ENCODE data around the gene RHOH.
A peak's percentile ranks its signal among the peaks of the same experiment; 100 is the strongest.

Gene RHOH

GRCh38 chr4:40262861-40263260 is 66.0 kb downstream of the RHOH start:
- no peak overlapping the region for H3K4me3 ChIP-seq (IDR thresholded peaks at IDR 0.05; ENCODE audit: insufficient read depth, low read depth, low read length)
- H2AFZ ChIP-seq (ENCODE audit: low read depth) = no peak overlapping the region
- H3K27me3 ChIP-seq (ENCODE audit: insufficient read depth, low read depth) = no peaks in the 10 kb centered on the region
- no peaks in the 10 kb centered on the region for H3K36me3 ChIP-seq (ENCODE audit: insufficient read depth)
- no peak overlapping the region for H3K27ac ChIP-seq
- no peak overlapping the region for H3K9ac ChIP-seq
- H3K4me1 ChIP-seq (ENCODE audit: low read depth, poor library complexity, severe bottlenecking) = peaks cover 30% of the 10 kb centered on the region
- H3K79me2 ChIP-seq (ENCODE audit: insufficient read depth, low read depth) = no peaks in the 10 kb centered on the region
- TF ChIP-seq, protein P1, sequence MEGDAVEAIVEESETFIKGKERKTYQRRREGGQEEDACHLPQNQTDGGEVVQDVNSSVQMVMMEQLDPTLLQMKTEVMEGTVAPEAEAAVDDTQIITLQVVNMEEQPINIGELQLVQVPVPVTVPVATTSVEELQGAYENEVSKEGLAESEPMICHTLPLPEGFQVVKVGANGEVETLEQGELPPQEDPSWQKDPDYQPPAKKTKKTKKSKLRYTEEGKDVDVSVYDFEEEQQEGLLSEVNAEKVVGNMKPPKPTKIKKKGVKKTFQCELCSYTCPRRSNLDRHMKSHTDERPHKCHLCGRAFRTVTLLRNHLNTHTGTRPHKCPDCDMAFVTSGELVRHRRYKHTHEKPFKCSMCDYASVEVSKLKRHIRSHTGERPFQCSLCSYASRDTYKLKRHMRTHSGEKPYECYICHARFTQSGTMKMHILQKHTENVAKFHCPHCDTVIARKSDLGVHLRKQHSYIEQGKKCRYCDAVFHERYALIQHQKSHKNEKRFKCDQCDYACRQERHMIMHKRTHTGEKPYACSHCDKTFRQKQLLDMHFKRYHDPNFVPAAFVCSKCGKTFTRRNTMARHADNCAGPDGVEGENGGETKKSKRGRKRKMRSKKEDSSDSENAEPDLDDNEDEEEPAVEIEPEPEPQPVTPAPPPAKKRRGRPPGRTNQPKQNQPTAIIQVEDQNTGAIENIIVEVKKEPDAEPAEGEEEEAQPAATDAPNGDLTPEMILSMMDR (conservative IDR thresholded peaks at IDR 0.05; ENCODE audit: low read depth, low read length) = no peak
- H3K4me2 ChIP-seq = no peak overlapping the region
- no peaks in the 10 kb centered on the region for H4K20me1 ChIP-seq (ENCODE audit: insufficient read depth)

DNA sequence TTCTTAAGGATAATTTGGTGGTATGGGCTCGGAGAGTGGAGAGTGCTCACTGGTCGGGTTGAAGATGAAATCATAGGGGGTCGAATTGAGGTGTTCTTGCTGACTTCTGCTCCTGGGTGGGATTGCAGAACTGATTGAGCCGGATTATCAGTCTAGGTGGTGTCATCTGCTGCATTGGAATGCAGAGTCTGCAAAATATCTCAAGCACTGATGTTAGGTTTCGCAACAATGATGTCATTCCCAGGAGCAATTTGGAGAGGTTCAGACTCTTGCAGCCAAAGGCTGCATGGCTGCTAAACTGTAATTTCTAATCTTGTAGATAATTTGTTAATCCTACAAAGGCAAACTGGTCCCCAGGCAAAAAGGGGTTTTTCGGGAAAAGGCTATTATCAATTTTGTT is 67.7 kb downstream of the RHOH start:
- H3K27me3 ChIP-seq (ENCODE audit: insufficient read depth, low read depth) = no peaks in the 10 kb centered on the region
- H3K4me3 ChIP-seq (IDR thresholded peaks at IDR 0.05; ENCODE audit: insufficient read depth, low read depth, low read length) = no peak overlapping the region
- H3K79me2 ChIP-seq (ENCODE audit: insufficient read depth, low read depth) = no peaks in the 10 kb centered on the region
- no peak overlapping the region for H2AFZ ChIP-seq (ENCODE audit: low read depth)
- peak overlapping the region; percentile 77 for H3K27ac ChIP-seq
- H3K36me3 ChIP-seq (ENCODE audit: insufficient read depth) = no peaks in the 10 kb centered on the region
- peaks cover 30% of the 10 kb centered on the region for H3K4me1 ChIP-seq (ENCODE audit: low read depth, poor library complexity, severe bottlenecking)
- TF ChIP-seq, protein P1 (conservative IDR thresholded peaks at IDR 0.05; ENCODE audit: low read depth, low read length) = no peak
- peak overlapping the region; percentile 62; the same call in 1 of the 2 replicates for H3K4me2 ChIP-seq
- H3K9ac ChIP-seq = no peak overlapping the region; the same call in 1 of the 2 replicates
- no peaks in the 10 kb centered on the region for H4K20me1 ChIP-seq (ENCODE audit: insufficient read depth)

DNA sequence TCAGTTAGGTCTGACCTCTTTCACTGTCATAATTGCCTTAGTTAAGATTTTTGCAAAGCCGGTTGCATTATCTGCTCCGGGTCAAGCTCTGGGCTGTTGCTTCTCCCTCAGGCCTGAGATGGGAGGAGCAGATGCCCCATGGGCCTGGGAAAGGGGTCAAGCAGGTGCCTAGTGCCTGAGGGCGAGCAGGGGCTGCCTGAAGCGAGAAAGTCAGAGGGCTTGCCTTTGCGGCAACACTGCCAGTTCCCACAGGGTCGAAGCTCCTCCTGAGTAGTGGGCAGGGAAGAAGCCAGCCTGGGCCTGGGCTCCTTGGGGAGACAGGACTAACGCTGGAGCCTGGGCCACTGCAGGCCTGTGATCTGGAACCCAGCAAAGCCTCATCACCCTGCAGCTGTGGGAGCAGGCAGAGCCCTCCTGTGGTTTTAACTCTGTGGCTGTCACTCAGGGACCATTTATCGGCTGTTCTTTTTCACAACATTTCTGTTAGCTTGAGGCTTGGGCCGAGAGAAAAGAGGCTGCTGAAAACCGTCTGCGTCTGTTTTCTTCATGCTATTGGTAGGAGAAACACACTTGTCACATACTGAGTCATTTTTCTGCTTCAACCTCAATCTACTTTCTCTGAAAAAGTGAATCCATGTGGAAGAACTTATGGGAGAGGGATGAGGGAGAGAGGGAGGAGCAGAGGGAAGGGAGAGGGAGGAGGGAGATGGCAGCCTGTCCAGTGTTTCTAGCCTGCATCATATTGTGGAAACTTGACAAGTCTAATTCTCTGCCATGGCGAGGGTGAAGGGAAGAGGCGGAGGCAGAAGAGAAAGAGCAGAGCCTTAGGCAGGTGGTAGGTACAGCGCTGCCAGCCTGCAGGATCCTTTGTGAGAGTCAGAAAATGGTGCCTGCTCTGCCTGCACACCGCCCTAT is 68.4 kb downstream of the RHOH start:
- H3K9ac ChIP-seq = peak overlapping the region; percentile 42; the same call in 1 of the 2 replicates
- TF ChIP-seq, protein P1 (conservative IDR thresholded peaks at IDR 0.05; ENCODE audit: low read depth, low read length) = no peak
- H3K36me3 ChIP-seq (ENCODE audit: insufficient read depth) = no peaks in the 10 kb centered on the region
- H3K4me1 ChIP-seq (ENCODE audit: low read depth, poor library complexity, severe bottlenecking) = peaks cover 30% of the 10 kb centered on the region
- H3K4me2 ChIP-seq = peak overlapping the region; percentile 62
- H3K79me2 ChIP-seq (ENCODE audit: insufficient read depth, low read depth) = no peaks in the 10 kb centered on the region
- H4K20me1 ChIP-seq (ENCODE audit: insufficient read depth) = no peaks in the 10 kb centered on the region
- peak overlapping the region; percentile 77 for H3K27ac ChIP-seq
- no peaks in the 10 kb centered on the region for H3K27me3 ChIP-seq (ENCODE audit: insufficient read depth, low read depth)
- H3K4me3 ChIP-seq (IDR thresholded peaks at IDR 0.05; ENCODE audit: insufficient read depth, low read depth, low read length) = no peak overlapping the region
- peak overlapping the region; percentile 22; the same call in 1 of the 2 replicates for H2AFZ ChIP-seq (ENCODE audit: low read depth)

GRCh38 chr4:40265910-40266274 is 69.1 kb downstream of the RHOH start:
- peak overlapping the region; percentile 22; the same call in 1 of the 2 replicates for H2AFZ ChIP-seq (ENCODE audit: low read depth)
- H3K4me3 ChIP-seq (IDR thresholded peaks at IDR 0.05; ENCODE audit: insufficient read depth, low read depth, low read length) = no peak overlapping the region
- H3K36me3 ChIP-seq (ENCODE audit: insufficient read depth) = no peaks in the 10 kb centered on the region
- peaks cover 30% of the 10 kb centered on the region for H3K4me1 ChIP-seq (ENCODE audit: low read depth, poor library complexity, severe bottlenecking)
- H3K27ac ChIP-seq = peak overlapping the region; percentile 77
- no peaks in the 10 kb centered on the region for H3K27me3 ChIP-seq (ENCODE audit: insufficient read depth, low read depth)
- no peaks in the 10 kb centered on the region for H3K79me2 ChIP-seq (ENCODE audit: insufficient read depth, low read depth)
- TF ChIP-seq, protein P1 (conservative IDR thresholded peaks at IDR 0.05; ENCODE audit: low read depth, low read length) = no peak
- no peaks in the 10 kb centered on the region for H4K20me1 ChIP-seq (ENCODE audit: insufficient read depth)
- peak overlapping the region; percentile 62 for H3K4me2 ChIP-seq
- peak overlapping the region; percentile 42; the same call in 1 of the 2 replicates for H3K9ac ChIP-seq

All from KMS-11 (cell line).